H1 (cell line): Measurements from ENCODE around the gene CSRNP3. TPM values are rescaled to one million over a fixed set of nuclear protein-coding genes. Genes with fewer than 3 reads are reported as not detected.

ENCODE experiments used
- CTCF ChIA-PET: fragments of 300-600 bp; sonication (Branson Sonifier 250); formaldehyde crosslinking; loops from one replicate; lab custom pipeline; 2021; ENCODE audit not compliant: partially characterized antibody; lab: Charles Lee
- POLR2A ChIA-PET: fragments of 300-600 bp; sonication (Branson Sonifier 250); formaldehyde crosslinking; loops from one replicate; lab custom pipeline; 2021; ENCODE audit warnings: inconsistent platforms; ENCODE audit not compliant: partially characterized antibody; lab: Charles Lee
- DNase-seq, 2 experiments: peaks; one replicate each; pipeline versions ENCODE4 v3.0.0 to v3.0.0-alpha.2; 2010 to 2022; ENCODE audit warnings: low spot score in 2 of 2, low read depth in 1 of 2, mixed read lengths in 1 of 2
- FAIRE-seq: peaks from 2 replicates; lab custom pipeline; 2011; peaks lifted over from hg19 to GRCh38; lab: Jason Lieb, UNC
- H2AFZ ChIP-seq: 2 replicates; pipeline ENCODE4 v1.8.1; 2012; ENCODE audit warnings: low read length, inconsistent platforms
- H2AK5ac ChIP-seq: 2 replicates; pipeline ENCODE4 v1.6.1; 2013; ENCODE audit warnings: low read depth, low read length
- H2BK120ac ChIP-seq: replicated peaks from 2 replicates; pipeline ENCODE3; 2013; ENCODE audit warnings: low read depth, low read length, inconsistent platforms
- H2BK12ac ChIP-seq: 2 replicates; pipeline ENCODE4 v1.6.1; 2013; ENCODE audit warnings: low read depth, low read length
- H2BK15ac ChIP-seq: 2 replicates; pipeline ENCODE4 v1.6.1; 2013; ENCODE audit warnings: low read length
- H2BK20ac ChIP-seq: 2 replicates; pipeline ENCODE4 v1.6.1; 2013; ENCODE audit warnings: low read length
- H2BK5ac ChIP-seq: 2 replicates; pipeline ENCODE4 v1.6.1; 2013; ENCODE audit warnings: low read depth, low read length
- H3K14ac ChIP-seq: 2 replicates; pipeline ENCODE4 v1.6.1; 2013; ENCODE audit warnings: inconsistent platforms; ENCODE audit not compliant: insufficient read length
- H3K18ac ChIP-seq: 2 replicates; pipeline ENCODE4 v1.6.1; 2013; ENCODE audit warnings: low read length; ENCODE audit errors: extremely low read depth
- H3K23ac ChIP-seq: 2 replicates; pipeline ENCODE4 v1.6.1; 2013; ENCODE audit warnings: inconsistent platforms; ENCODE audit not compliant: insufficient read length
- H3K23me2 ChIP-seq: 2 replicates; pipeline ENCODE4 v1.6.1; 2013; ENCODE audit warnings: low read depth, low read length
- H3K27ac ChIP-seq: 2 replicates; pipeline ENCODE4 v1.6.1; 2011; ENCODE audit warnings: low read depth, low read length, inconsistent platforms
- H3K27me3 ChIP-seq, 4 experiments: replicated peaks in 1 of 4; 1 replicate in 1 of 4; 2 replicates in 3 of 4; pipeline versions ENCODE4 v1.6.1 to v1.8.1; 2011 to 2013; ENCODE audit warnings: low read length in 3 of 4, mild to moderate bottlenecking in 3 of 4, inconsistent platforms in 2 of 4, mixed read lengths in 2 of 4, moderate library complexity in 1 of 4; ENCODE audit not compliant: control insufficient read depth in 3 of 4, insufficient read depth in 3 of 4; ENCODE audit errors: extremely low read depth in 1 of 4
- H3K36me3 ChIP-seq, 4 experiments: 2 replicates each; pipeline versions ENCODE4 v1.6.1 to v1.8.1; 2011 to 2013; ENCODE audit warnings: mild to moderate bottlenecking in 4 of 4, low read length in 3 of 4, moderate library complexity in 2 of 4, control low read depth in 1 of 4, inconsistent platforms in 1 of 4; ENCODE audit not compliant: insufficient read depth in 4 of 4, control insufficient read depth in 2 of 4
- H3K4ac ChIP-seq: replicated peaks from 2 replicates; pipeline ENCODE3; 2013; ENCODE audit warnings: low read length, low read depth, mixed read lengths, inconsistent platforms; ENCODE audit not compliant: insufficient read length
- H3K4me1 ChIP-seq, 4 experiments: replicated peaks in 1 of 4; 1 replicate in 1 of 4; 2 replicates in 3 of 4; pipeline versions ENCODE4 v1.6.1 to v1.8.1; 2011 to 2013; ENCODE audit warnings: low read length in 3 of 4, inconsistent platforms in 2 of 4, mixed read lengths in 1 of 4; ENCODE audit not compliant: insufficient read depth in 4 of 4, control insufficient read depth in 3 of 4
- H3K4me2 ChIP-seq, 2 experiments: 2 replicates each; pipeline versions ENCODE4 v1.6.1 to v1.8.1; 2011 to 2013; ENCODE audit warnings: low read depth in 2 of 2, low read length in 2 of 2, control low read depth in 1 of 2, inconsistent platforms in 1 of 2, mild to moderate bottlenecking in 1 of 2; ENCODE audit not compliant: insufficient read depth in 1 of 2
- H3K4me3 ChIP-seq, 4 experiments: fragments of 200-600, 300-600 bp in 1 of 4; sonication (generic), shearing (Covaris generic), sonication (Bioruptor Twin) in 1 of 4; 2 replicates each; pipeline versions ENCODE4 v1.5.1 to v1.8.1; 2011 to 2016; ENCODE audit warnings: low read length in 4 of 4, low read depth in 3 of 4, control low read depth in 2 of 4, inconsistent platforms in 2 of 4, mild to moderate bottlenecking in 2 of 4, mixed read lengths in 1 of 4, moderate library complexity in 1 of 4; ENCODE audit not compliant: insufficient read depth in 2 of 4; ENCODE audit errors: extremely low read depth in 1 of 4
- H3K56ac ChIP-seq: replicated peaks from 2 replicates; pipeline ENCODE3; 2013; ENCODE audit warnings: low read depth, mild to moderate bottlenecking, mixed read lengths, low read length, inconsistent platforms; ENCODE audit not compliant: insufficient read length
- H3K79me1 ChIP-seq: 2 replicates; pipeline ENCODE4 v1.6.1; 2013; ENCODE audit warnings: low read depth, low read length, control low read depth
- H3K79me2 ChIP-seq, 2 experiments: 2 replicates each; pipeline versions ENCODE4 v1.6.1 to v1.8.1; 2012 to 2013; ENCODE audit warnings: low read length in 2 of 2, mild to moderate bottlenecking in 2 of 2, inconsistent platforms in 1 of 2; ENCODE audit not compliant: insufficient read depth in 2 of 2, control insufficient read depth in 1 of 2
- H3K9ac ChIP-seq, 4 experiments: replicated peaks in 1 of 4; 1 replicate in 1 of 4; 2 replicates in 3 of 4; pipeline versions ENCODE4 v1.6.1 to v1.8.1; 2011 to 2013; ENCODE audit warnings: low read depth in 3 of 4, low read length in 3 of 4, control low read depth in 2 of 4, mild to moderate bottlenecking in 2 of 4, moderate library complexity in 2 of 4, inconsistent platforms in 1 of 4; ENCODE audit errors: extremely low read depth in 1 of 4
- H3K9me3 ChIP-seq, 2 experiments: 2 replicates each; pipeline versions ENCODE4 v1.6.1 to v1.8.1; 2012 to 2013; ENCODE audit warnings: mild to moderate bottlenecking in 2 of 2, moderate library complexity in 2 of 2, control low read depth in 1 of 2, inconsistent platforms in 1 of 2, low read depth in 1 of 2, low read length in 1 of 2, mixed read lengths in 1 of 2; ENCODE audit not compliant: insufficient read depth in 2 of 2
- H4K20me1 ChIP-seq, 2 experiments: replicated peaks in 1 of 2; 2 replicates each; pipeline versions ENCODE3 to v1.8.1; 2011 to 2013; ENCODE audit warnings: inconsistent platforms in 2 of 2, low read length in 2 of 2, mild to moderate bottlenecking in 1 of 2; ENCODE audit not compliant: insufficient read depth in 2 of 2, control insufficient read depth in 1 of 2
- H4K5ac ChIP-seq: 2 replicates; pipeline ENCODE4 v1.6.1; 2013; ENCODE audit warnings: low read length, low read depth, mixed read lengths, inconsistent platforms; ENCODE audit not compliant: insufficient read length
- H4K8ac ChIP-seq: 2 replicates; pipeline ENCODE4 v1.8.0; 2013; ENCODE audit warnings: mild to moderate bottlenecking, moderate library complexity, low read length, inconsistent platforms; ENCODE audit not compliant: insufficient read depth; ENCODE audit errors: extremely low read depth
- H4K91ac ChIP-seq: replicated peaks from 2 replicates; pipeline ENCODE3; 2013; ENCODE audit warnings: low read length, mixed read lengths, inconsistent platforms; ENCODE audit not compliant: insufficient read length
- CEBPB ChIP-seq: IDR thresholded peaks from 2 replicates; pipeline ENCODE4 v1.6.1; 2012; ENCODE audit warnings: low read depth, low read length
- EZH2 ChIP-seq: fragments of 200-600 bp; sonication (generic); IDR thresholded peaks from 2 replicates; pipeline ENCODE4 v1.7.1; 2012; ENCODE audit warnings: low read depth, mild to moderate bottlenecking, moderate library complexity, low read length, inconsistent platforms; ENCODE audit not compliant: severe bottlenecking
- JUND ChIP-seq: IDR thresholded peaks from 2 replicates; pipeline ENCODE4 v1.6.1; 2011; ENCODE audit warnings: mild to moderate bottlenecking, improper control_type of control experiment, low read length
- KDM1A ChIP-seq: fragments of 200-600, 300-600 bp; sonication (generic); IDR thresholded peaks from 2 replicates; pipeline ENCODE4 v1.7.1; 2016; ENCODE audit warnings: mild to moderate bottlenecking, low read length, borderline replicate concordance
- POU5F1 ChIP-seq: IDR thresholded peaks from 2 replicates; pipeline ENCODE4 v1.6.1; 2011; ENCODE audit warnings: low read depth, mild to moderate bottlenecking, low read length, moderate library complexity
- RAD21 ChIP-seq, 2 experiments: IDR thresholded peaks in 1 of 2; conservative IDR thresholded peaks in 1 of 2; 2 replicates each; pipeline ENCODE4 v1.6.1; 2011; ENCODE audit warnings: low read depth in 2 of 2, low read length in 2 of 2, improper control_type of control experiment in 1 of 2, inconsistent platforms in 1 of 2, mild to moderate bottlenecking in 1 of 2, moderate library complexity in 1 of 2
- RNF2 ChIP-seq: fragments of 200-900, 300-1000 bp; sonication (generic); IDR thresholded peaks from 2 replicates; pipeline ENCODE4 v1.7.1; 2016; ENCODE audit warnings: borderline replicate concordance, low read depth, mild to moderate bottlenecking, antibody characterized with exemption, low read length; ENCODE audit not compliant: poor library complexity, severe bottlenecking; ENCODE audit errors: missing control alignments
- SAP30 ChIP-seq: fragments of 300-600 bp; sonication (generic); IDR thresholded peaks from 2 replicates; pipeline ENCODE4 v1.7.1; 2012; ENCODE audit warnings: low read length, moderate library complexity, mild to moderate bottlenecking, inconsistent platforms; ENCODE audit not compliant: insufficient read depth, insufficient replicate concordance
- YY1 ChIP-seq: IDR thresholded peaks from 2 replicates; pipeline ENCODE4 v1.6.1; 2011; ENCODE audit warnings: low read depth, mild to moderate bottlenecking, low read length
- WGBS, 2 experiments: shearing (Covaris generic) in 1 of 2; methylation state at CpG; one replicate each; pipeline versions ENCODE4 v1.1.6 to v1.1.7; 2013 to 2015; ENCODE audit warnings: low lambda C conversion rate in 2 of 2, mixed read lengths in 2 of 2, inconsistent platforms in 1 of 2, low coverage in 1 of 2, missing lambda C conversion rate in 1 of 2; ENCODE audit not compliant: insufficient replicate concordance in 2 of 2, insufficient coverage in 1 of 2, insufficient read length in 1 of 2; ENCODE audit errors: extremely low coverage in 1 of 2, missing lambda C conversion rate in 1 of 2; 5-methylcytosine and 5-hydroxymethylcytosine counted together
- polyA plus RNA-seq, 7 experiments: library from polyadenylated mRNA; depleted of rRNA in 3 of 7; stranded (reverse) in 5 of 7; unstranded in 2 of 7; fragments of >200 nt in 5 of 7; fragments of 200-250 nt in 2 of 7; gene quantifications; 1 replicate in 5 of 7; 2 replicates in 1 of 7; 4 replicates in 1 of 7; pipeline versions ENCODE4 v1.2.1 to v1.2.3, GENCODE V29; 2011 to 2013; ENCODE audit warnings: missing spikeins in 2 of 7, mixed read lengths in 2 of 7
- total RNA-seq: library from RNA; stranded (reverse); fragmentation: NEBNext Ultra II Directional; extraction: Animal tissue kit (Norgen Biotek cat#: 25700); gene quantifications from 2 replicates; pipeline ENCODE4 v1.2.1, GENCODE V29; 2021
- TF ChIP-seq, protein P1 (sequence below), 3 experiments: IDR thresholded peaks; 1 replicate in 2 of 3; 2 replicates in 1 of 3; pipeline versions ENCODE4 v1.5.1 to v1.6.1; 2011; ENCODE audit warnings: low read length in 3 of 3, mild to moderate bottlenecking in 3 of 3, inconsistent platforms in 2 of 3, low read depth in 1 of 3, moderate library complexity in 1 of 3; ENCODE audit not compliant: insufficient read depth in 1 of 3; ENCODE audit errors: control extremely low read depth in 1 of 3

The CSRNP3 gene
- total and polyA plus RNA-seq, 2 of the 8 experiments (the other 6 are each of a cell fraction or from before 2014, with no cell fraction given), result 1.3 to 6.5 TPM

DNA sequence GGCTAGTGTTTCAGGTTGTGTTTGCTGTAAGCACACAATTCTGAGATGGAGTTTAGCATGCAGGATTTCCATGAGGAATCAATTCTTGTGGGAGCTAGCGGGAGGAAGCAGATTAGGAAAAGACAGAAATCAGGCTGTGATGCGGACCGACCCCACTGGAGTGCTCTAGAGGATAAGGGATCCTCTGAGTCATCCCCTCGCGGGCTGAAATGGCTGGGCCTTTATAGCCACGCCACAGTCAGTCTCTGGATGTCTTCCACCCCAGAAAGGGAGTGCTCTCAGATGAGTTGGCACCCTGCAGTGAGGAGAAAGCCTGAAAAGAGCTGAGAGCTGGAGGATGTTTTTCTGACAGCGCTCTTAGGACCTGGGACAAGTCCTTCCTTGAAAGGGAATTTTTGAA lies 222.1 kb downstream of the CSRNP3 start:
- Histone ChIP-seq H4K5ac (no peak overlapping the region), H3K9ac (no peak overlapping the region), H3K18ac (no peak overlapping the region), H3K4me2 (no peak overlapping the region), H2AFZ (no peak overlapping the region), H3K27me3 (no peaks in the 10 kb centered on the region), H2BK12ac (no peak overlapping the region), H3K23ac (no peak overlapping the region), H3K9me3 (no peaks in the 10 kb centered on the region), H2AK5ac (no peak overlapping the region), H4K91ac (no peak overlapping the region), H3K14ac (no peak overlapping the region), H3K23me2 (no peaks in the 10 kb centered on the region), H2BK15ac (no peak overlapping the region), H4K8ac (no peak overlapping the region), H3K4me1 (no peaks in the 10 kb centered on the region), H3K4ac (no peak overlapping the region), H3K27ac (no peak overlapping the region), H3K36me3 (no peaks in the 10 kb centered on the region), H2BK5ac (no peak overlapping the region), H3K4me3 (no peak overlapping the region), H3K79me1 (no peaks in the 10 kb centered on the region), H3K56ac (no peak overlapping the region), H2BK20ac (no peak overlapping the region), H4K20me1 (no peaks in the 10 kb centered on the region), H2BK120ac (no peak overlapping the region), H3K79me2 (no peaks in the 10 kb centered on the region)
- peak; percentile 79 for FAIRE-seq
- WGBS, 2 experiments, result 68% methylated on average over 7 of the region's 7 CpGs; no CpG with 5 or more reads in 1 of the 2 experiments
- CTCF ChIA-PET, result interaction anchor here (0.5 to 3.2 kb wide), 20 partner anchors 10 to 701 kb away, joined by 3 to 27 read pairs (median 5); partner anchors contain the start of gene SCN2A
- POLR2A ChIA-PET, result interaction anchor here (0.5 kb wide), 1 partner anchor 222 kb away, joined by 3 read pairs; the partner anchor contains the start of gene CSRNP3
- DNase-seq, result peak in 1 of 2 experiments; percentile 59
- no peak for TF ChIP-seq SAP30
- TF ChIP-seq RNF2, result no peak
- no peak for TF ChIP-seq EZH2
- TF ChIP-seq RAD21 (IDR thresholded peaks at IDR 0.05 in 1 of 2, conservative IDR thresholded peaks at IDR 0.05 in 1 of 2; ENCODE audit: low read depth in 2 of 2, low read length in 2 of 2), result peak; percentile 81 to 84
- TF ChIP-seq, protein P1, sequence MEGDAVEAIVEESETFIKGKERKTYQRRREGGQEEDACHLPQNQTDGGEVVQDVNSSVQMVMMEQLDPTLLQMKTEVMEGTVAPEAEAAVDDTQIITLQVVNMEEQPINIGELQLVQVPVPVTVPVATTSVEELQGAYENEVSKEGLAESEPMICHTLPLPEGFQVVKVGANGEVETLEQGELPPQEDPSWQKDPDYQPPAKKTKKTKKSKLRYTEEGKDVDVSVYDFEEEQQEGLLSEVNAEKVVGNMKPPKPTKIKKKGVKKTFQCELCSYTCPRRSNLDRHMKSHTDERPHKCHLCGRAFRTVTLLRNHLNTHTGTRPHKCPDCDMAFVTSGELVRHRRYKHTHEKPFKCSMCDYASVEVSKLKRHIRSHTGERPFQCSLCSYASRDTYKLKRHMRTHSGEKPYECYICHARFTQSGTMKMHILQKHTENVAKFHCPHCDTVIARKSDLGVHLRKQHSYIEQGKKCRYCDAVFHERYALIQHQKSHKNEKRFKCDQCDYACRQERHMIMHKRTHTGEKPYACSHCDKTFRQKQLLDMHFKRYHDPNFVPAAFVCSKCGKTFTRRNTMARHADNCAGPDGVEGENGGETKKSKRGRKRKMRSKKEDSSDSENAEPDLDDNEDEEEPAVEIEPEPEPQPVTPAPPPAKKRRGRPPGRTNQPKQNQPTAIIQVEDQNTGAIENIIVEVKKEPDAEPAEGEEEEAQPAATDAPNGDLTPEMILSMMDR (IDR thresholded peaks at IDR 0.05; ENCODE audit: control extremely low read depth in 1 of 3, insufficient read depth in 1 of 3, low read depth in 1 of 3, low read length in 3 of 3), result peak; percentile 41 to 58 (median 47)
- 0 out of 2 replicates have a peak, but pooled peaks have one; percentile 17 for TF ChIP-seq YY1
- TF ChIP-seq POU5F1, result no peak
- TF ChIP-seq CEBPB, result no peak
- TF ChIP-seq KDM1A, result no peak
- peak; percentile 46; the same call in 1 of the 2 replicates for TF ChIP-seq JUND
